ENCODE results near the gene CAMSAP1.

CAMSAP1 gene

GRCh38 chr9:135939351-135940265, 32.3 kb upstream of the CAMSAP1 start:
- DNase-seq, result peak; percentile 72

GRCh38 chr9:135937521-135938489, 30.5 kb upstream of the CAMSAP1 start:
- DNase-seq, result no peak

- DNase-seq, result no peak
Observed at GRCh38 chr9:135933114-135933513, 25.8 kb upstream of the CAMSAP1 start.

DNA sequence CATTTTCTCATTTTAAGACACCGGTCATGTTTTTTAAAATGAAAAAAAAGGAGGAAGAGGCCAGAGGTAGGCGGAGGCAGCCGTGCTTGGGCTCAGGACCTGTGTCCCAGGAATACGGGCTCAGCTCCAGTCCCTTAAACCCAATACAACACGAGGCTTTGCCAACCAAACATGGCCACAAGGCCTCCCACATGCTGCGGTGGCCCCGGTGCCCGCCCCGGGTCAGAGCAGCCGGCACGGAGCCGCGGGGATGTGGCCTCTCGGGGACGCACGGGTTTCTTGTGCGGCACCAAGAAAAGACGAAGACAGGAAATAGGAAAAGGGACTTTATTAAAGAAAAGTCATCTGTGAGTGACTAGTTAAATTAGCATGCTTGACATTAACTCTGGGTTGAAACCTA, 25.3 kb upstream of the CAMSAP1 start:
- DNase-seq, result no peak

DNA sequence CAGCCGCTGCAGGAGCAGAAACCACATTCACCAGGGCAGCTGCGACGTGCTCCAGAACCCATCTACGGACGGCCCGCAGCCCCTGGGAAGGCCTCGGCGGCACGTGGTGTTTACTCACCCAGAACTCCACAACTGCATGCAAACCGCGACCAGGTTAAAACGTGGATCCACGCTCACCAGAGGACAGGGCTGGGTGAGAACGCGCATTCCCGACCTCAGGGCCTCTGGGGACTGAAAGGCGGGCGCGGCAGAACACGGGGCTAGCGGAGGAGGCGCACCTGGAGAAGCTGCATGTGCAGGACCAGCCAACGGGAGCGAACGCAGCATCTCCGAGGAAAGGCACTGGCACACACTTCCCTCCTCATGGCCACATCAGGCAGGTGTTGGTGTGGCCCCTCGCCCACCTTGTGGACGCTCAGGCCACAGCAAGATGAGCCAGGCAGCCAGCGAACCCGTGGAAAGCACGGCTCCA, 24.0 kb upstream of the CAMSAP1 start:
- no peak for DNase-seq

- DNase-seq, result no peak
Observed at GRCh38 chr9:135930446-135931345, 23.4 kb upstream of the CAMSAP1 start.

GRCh38 chr9:135929656-135930445, 22.5 kb upstream of the CAMSAP1 start:
- DNase-seq, result no peak

GRCh38 chr9:135928731-135929655, 21.6 kb upstream of the CAMSAP1 start:
- no peak for DNase-seq

DNA sequence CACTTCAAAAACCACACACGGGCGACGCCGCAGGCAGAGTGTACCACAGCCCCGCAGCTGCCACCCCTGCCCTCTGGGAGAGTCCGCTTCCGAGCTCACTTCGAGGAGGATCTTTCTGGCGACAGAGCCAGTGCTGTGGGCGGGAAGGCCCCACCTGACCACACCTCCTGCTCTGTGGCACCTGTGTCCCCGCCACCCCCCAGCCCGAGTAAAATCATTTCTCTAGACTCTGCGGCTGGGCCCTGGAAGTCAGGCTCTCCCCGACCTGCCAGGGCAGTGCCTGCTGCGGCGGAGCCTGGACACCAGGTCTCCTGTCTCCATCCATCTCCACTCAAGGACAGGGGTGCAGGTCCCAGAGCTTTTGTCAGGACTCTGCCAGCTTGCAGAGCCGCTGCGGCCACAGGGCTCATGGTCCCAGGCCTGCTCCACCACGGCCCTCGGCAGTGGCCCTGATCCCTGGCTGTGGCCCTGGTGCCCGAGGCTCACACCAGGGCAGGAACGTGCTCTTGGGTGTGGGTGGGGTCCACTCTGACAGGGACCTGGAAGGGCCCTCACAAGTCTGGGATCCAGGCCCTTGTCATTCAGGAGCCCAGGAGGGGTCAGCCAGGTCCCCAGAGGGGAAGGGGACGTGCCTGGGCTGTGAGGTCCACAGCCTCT, 20.9 kb upstream of the CAMSAP1 start:
- no peak for DNase-seq

DNA sequence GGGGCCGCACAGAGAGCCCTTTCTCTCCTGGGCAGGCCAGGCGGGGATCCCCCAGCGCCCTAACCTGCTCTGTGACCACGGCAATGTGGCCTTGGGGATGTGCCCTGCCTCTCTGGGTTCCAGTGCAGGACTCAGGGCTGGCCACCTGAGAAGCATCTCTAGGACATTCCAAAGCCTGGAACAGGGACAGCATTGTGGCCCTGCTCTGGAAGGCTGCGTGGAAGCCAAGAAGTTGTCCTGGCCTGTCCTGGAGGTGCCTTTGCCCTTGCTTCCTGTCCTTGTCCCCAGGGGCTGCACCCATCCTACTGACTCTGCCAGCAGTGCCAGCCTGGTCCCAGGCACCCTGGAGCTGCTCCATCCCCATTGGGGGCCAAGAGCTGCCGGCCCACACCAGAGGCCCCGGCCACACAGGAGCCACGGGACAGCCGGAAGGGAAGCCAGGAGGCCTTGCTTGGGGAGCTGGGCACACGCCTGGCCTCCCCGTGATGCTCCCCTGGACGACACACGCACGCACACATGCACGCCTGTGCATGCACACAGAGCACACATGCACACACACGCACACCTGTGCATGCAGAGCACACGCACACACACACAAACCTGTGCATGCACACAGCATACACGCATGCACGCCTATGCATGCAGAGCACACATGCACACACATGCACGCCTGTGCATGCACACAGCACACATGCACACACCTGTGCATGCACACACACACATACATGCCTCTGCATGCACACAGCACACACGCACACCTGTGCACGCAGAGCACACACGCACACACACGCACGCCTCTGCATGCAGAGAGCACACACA, 20.1 kb upstream of the CAMSAP1 start:
- DNase-seq, result no peak

DNA sequence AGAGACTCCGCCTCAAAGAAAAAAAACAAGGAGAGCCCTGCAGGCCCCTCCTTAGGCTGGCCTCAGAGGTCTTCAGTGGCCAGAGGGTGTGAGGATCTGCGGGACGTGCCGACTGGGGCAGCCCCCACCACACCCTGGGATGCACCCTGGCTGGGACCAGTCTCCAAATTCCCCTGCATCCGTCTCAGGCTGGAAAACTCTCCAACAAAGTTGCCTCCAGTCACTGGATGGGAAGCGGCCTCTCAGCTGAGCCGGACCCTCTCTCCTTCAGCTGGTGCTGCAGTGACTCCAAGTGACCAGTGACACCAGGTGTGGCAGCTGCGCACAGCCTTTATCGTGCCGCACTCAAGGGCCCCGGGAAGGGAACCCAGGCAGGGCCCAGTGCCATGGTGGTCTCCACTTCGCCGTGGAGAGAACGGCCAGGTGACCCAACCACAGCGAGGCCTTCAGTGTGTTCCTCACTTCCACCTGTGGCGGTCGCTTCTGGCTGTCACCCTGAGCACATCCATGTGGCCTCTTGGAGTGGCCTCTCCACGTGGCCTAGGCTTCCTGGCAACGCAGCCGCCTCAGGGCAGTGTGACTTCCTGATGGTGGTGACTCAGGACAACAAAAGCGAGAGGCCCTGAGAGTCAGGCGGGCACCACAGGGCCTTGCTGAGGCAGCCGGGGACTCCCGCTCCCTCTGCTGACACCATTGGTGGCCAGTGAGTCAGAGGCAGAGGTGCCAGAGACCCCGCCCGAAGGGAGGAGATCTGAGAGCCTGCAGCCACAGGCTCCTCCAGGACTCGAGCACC, 19.3 kb upstream of the CAMSAP1 start:
- DNase-seq, result peak; percentile 71

- no peak for DNase-seq
Observed at GRCh38 chr9:135925496-135926133, 18.3 kb upstream of the CAMSAP1 start.

- DNase-seq, result no peak
Observed at GRCh38 chr9:135924628-135925338, 17.4 kb upstream of the CAMSAP1 start.

GRCh38 chr9:135923508-135923907, 16.2 kb upstream of the CAMSAP1 start:
- DNase-seq, result no peak

GRCh38 chr9:135921749-135922310, 14.5 kb upstream of the CAMSAP1 start:
- DNase-seq, result no peak

DNA sequence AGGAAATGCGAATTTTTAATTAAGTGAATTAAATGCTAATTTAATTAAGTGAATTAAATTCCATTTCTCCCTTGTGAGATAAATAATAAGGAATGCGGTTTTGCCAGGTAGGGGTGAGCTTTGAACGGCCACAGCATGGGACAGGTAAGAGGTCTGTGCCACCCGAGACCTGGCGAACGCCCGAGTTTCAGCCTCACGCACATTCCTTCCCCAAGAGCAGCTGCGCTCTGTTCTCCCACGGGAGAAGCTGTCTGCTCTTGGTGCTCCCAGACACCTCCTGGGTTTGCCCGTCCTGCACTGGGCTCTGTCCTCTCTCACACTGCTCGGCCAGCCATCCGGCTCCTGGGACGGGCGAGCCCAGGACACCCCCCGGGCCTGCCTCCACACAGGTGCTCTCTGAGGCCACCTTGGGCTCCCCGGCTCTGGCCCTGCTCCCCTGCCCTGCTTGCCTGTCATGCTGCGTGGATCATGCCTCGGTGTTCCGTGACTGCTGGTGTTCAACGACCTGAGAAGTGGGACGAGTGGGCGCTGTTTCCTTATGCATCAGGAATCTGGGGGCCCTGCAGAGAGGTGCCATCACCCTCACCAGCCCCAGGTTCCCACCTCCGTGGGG, 13.7 kb upstream of the CAMSAP1 start:
- no peak for DNase-seq

Measured in activated CD4-positive, CD25-positive, alpha-beta regulatory T cell treated with anti-CD3 and anti-CD28 coated beads, Interleukin-2, amount 50 U/mL, for 72 hours (primary cell).